Measurements from ENCODE around the gene HBE1.

DNA sequence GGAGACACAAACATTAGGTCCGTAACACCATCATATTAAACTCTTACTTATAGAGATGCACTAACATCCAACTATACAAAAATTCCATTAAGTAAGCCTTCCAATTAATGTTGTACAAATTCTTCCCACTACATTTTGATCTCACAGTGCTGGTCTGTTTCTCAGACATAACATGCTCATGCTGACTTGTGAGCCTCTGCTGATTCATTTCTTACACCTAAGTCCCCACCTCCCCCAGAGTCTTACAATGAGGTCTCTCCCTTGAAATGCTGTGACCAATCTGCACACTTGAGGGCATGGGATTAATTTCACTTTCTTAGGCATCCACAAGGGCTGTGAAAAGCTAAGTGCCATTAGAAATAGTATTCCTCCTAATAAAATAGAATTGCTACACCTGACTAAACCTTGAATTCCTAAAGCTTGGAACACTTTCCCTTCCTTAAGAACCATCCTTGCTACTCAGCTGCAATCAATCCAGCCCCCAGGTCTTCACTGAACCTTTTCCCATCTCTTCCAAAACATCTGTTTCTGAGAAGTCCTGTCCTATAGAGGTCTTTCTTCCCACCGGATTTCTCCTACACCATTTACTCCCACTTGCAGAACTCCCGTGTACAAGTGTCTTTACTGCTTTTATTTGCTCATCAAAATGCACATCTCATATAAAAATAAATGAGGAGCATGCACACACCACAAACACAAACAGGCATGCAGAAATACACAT lies 22.1 kb downstream of the HBE1 start:
- no peak for TF ChIP-seq ZNF398 (CRISPR knock-in tag; IDR thresholded peaks at IDR 0.05)
- TF ChIP-seq ZEB2 (IDR thresholded peaks at IDR 0.05) = no peak
- TF ChIP-seq ZBTB33 (CRISPR knock-in tag; IDR thresholded peaks at IDR 0.05) = no peak
- TF ChIP-seq, protein P1, sequence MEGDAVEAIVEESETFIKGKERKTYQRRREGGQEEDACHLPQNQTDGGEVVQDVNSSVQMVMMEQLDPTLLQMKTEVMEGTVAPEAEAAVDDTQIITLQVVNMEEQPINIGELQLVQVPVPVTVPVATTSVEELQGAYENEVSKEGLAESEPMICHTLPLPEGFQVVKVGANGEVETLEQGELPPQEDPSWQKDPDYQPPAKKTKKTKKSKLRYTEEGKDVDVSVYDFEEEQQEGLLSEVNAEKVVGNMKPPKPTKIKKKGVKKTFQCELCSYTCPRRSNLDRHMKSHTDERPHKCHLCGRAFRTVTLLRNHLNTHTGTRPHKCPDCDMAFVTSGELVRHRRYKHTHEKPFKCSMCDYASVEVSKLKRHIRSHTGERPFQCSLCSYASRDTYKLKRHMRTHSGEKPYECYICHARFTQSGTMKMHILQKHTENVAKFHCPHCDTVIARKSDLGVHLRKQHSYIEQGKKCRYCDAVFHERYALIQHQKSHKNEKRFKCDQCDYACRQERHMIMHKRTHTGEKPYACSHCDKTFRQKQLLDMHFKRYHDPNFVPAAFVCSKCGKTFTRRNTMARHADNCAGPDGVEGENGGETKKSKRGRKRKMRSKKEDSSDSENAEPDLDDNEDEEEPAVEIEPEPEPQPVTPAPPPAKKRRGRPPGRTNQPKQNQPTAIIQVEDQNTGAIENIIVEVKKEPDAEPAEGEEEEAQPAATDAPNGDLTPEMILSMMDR (IDR thresholded peaks at IDR 0.05 in 2 of 3, conservative IDR thresholded peaks at IDR 0.05 in 1 of 3; ENCODE audit: insufficient read depth in 2 of 3, low read depth in 1 of 3, low read length in 3 of 3) = no peak
- TF ChIP-seq TARDBP (IDR thresholded peaks at IDR 0.05) = no peak
- peak; percentile 32; the same call in 1 of the 2 replicates for TF ChIP-seq POLR2AphosphoS5 (IDR thresholded peaks at IDR 0.05; ENCODE audit: control insufficient read depth, insufficient read depth, low read depth, low read length)
- no peak for TF ChIP-seq PHF8 (IDR thresholded peaks at IDR 0.05; ENCODE audit: borderline replicate concordance, low read length)
- TF ChIP-seq JUND (IDR thresholded peaks at IDR 0.05; ENCODE audit: borderline replicate concordance, low read depth, low read length) = peak; percentile 66; the same call in 1 of the 2 replicates
- TF ChIP-seq JUND (tag; IDR thresholded peaks at IDR 0.05; ENCODE audit: borderline replicate concordance, low read depth, low read length) = no peak
- TF ChIP-seq E2F6 (IDR thresholded peaks at IDR 0.05; ENCODE audit: borderline replicate concordance in 1 of 2, extremely low read depth in 1 of 2, insufficient read depth in 1 of 2, insufficient read length in 1 of 2, low read depth in 1 of 2, low read length in 1 of 2, poor library complexity in 1 of 2, severe bottlenecking in 1 of 2) = no peak
- TF ChIP-seq TAF1 (IDR thresholded peaks at IDR 0.05; ENCODE audit: control insufficient read depth, extremely low read depth, insufficient read depth, low read length, severe bottlenecking) = peak; percentile 6

Measured in K562 (cell line).